Measurements from ENCODE around the gene CCDC40. TPM values are rescaled to one million over a fixed set of nuclear protein-coding genes. Genes with fewer than 3 reads are reported as not detected.

CCDC40 gene
- total and polyA plus RNA-seq, 2 of the 13 experiments (the other 11 are each of a cell fraction or from before 2014, with no cell fraction given): 4.1 to 5.5 TPM

GRCh38 chr17:79988185-79988971 lies 48.1 kb upstream of the CCDC40 start (continued):
- TF ChIP-seq SNAPC4 (CRISPR knock-in tag; IDR thresholded peaks at IDR 0.05): peak; percentile 82
- 0 out of 2 replicates have a peak, but pooled peaks have one; percentile 47 for TF ChIP-seq GTF2F1 (IDR thresholded peaks at IDR 0.05; ENCODE audit: low read length)
- TF ChIP-seq FOXP1 (IDR thresholded peaks at IDR 0.05): peak; percentile 77
- peak; percentile 94 for TF ChIP-seq FOXP1 (CRISPR knock-in tag; IDR thresholded peaks at IDR 0.05)
- TF ChIP-seq ZNF510 (CRISPR knock-in tag; IDR thresholded peaks at IDR 0.05; ENCODE audit: low read depth): no peak; the same call in 1 of the 2 replicates
- peak; percentile 99 for TF ChIP-seq FOXP4 (CRISPR knock-in tag; IDR thresholded peaks at IDR 0.05)
- TF ChIP-seq KLF9 (CRISPR knock-in tag; IDR thresholded peaks at IDR 0.05; ENCODE audit: low read depth): no peak
- TF ChIP-seq GMEB1 (CRISPR knock-in tag; IDR thresholded peaks at IDR 0.05; ENCODE audit: borderline replicate concordance): peak; percentile 72
- TF ChIP-seq XBP1 (CRISPR knock-in tag; IDR thresholded peaks at IDR 0.05): 0 out of 2 replicates have a peak, but pooled peaks have one; percentile 11
- no peak for TF ChIP-seq MTA3 (CRISPR knock-in tag; IDR thresholded peaks at IDR 0.05)
- TF ChIP-seq TERF1 (CRISPR knock-in tag; IDR thresholded peaks at IDR 0.05): no peak
- peak; percentile 86; the same call in 1 of the 2 replicates for TF ChIP-seq MEIS1 (CRISPR knock-in tag; IDR thresholded peaks at IDR 0.05; ENCODE audit: borderline replicate concordance)
- no peak for TF ChIP-seq ZNF773 (CRISPR knock-in tag; IDR thresholded peaks at IDR 0.05; ENCODE audit: borderline replicate concordance)
- no peak for TF ChIP-seq ZNF570 (CRISPR knock-in tag; IDR thresholded peaks at IDR 0.05; ENCODE audit: borderline replicate concordance)
- TF ChIP-seq SMYD3 (CRISPR knock-in tag; IDR thresholded peaks at IDR 0.05): 0 out of 2 replicates have a peak, but pooled peaks have one; percentile 77
- peak; percentile 87; the same call in 1 of the 2 replicates for TF ChIP-seq ZSCAN31 (CRISPR knock-in tag; IDR thresholded peaks at IDR 0.05; ENCODE audit: low read depth)
- TF ChIP-seq ZNF549 (CRISPR knock-in tag; IDR thresholded peaks at IDR 0.05): 0 out of 2 replicates have a peak, but pooled peaks have one; percentile 45
- peak; percentile 84 for TF ChIP-seq KAT8 (CRISPR knock-in tag; IDR thresholded peaks at IDR 0.05)
- TF ChIP-seq THAP7 (CRISPR knock-in tag; IDR thresholded peaks at IDR 0.05): no peak; the same call in 1 of the 2 replicates
